Epithelial cell of proximal tubule (primary cell): ENCODE measurements around the gene ABHD16B. TPM values are rescaled to one million over a fixed set of nuclear protein-coding genes. Genes with fewer than 3 reads are reported as not detected.

Experiments used
- DNase-seq: peaks from one replicate; pipeline ENCODE4 v3.0.0-alpha.2; 2011; ENCODE audit warnings: low read depth
- H3K4me3 ChIP-seq: 2 replicates; pipeline ENCODE4 v1.5.1; 2011; ENCODE audit warnings: low read depth, mild to moderate bottlenecking, low read length
- CTCF ChIP-seq: conservative IDR thresholded peaks from 2 replicates; pipeline ENCODE4 v1.5.1; 2012; ENCODE audit warnings: low read depth, mild to moderate bottlenecking, low read length
- total RNA-seq: library from RNA; depleted of rRNA; stranded (reverse); fragments of >200 nt; gene quantifications from 2 replicates; pipeline ENCODE4 v1.2.3, GENCODE V29; 2015

Gene ABHD16B
- total RNA-seq, 1 donor from 2014 or later = not detected

GRCh38 chr20:63843222-63843621, 18.1 kb upstream of the ABHD16B start:
- DNase-seq = no peak
- H3K4me3 ChIP-seq = no peak overlapping the region
- TF ChIP-seq CTCF = no peak

- no peak for DNase-seq
- H3K4me3 ChIP-seq = no peak overlapping the region
- no peak for TF ChIP-seq CTCF
Observed at GRCh38 chr20:63843778-63844177, 17.5 kb upstream of the ABHD16B start.

GRCh38 chr20:63844511-63844991, 16.7 kb upstream of the ABHD16B start:
- H3K4me3 ChIP-seq = no peak overlapping the region
- no peak for TF ChIP-seq CTCF
- DNase-seq = no peak

GRCh38 chr20:63846128-63846771, 15.0 kb upstream of the ABHD16B start:
- no peak for DNase-seq
- no peak overlapping the region for H3K4me3 ChIP-seq
- TF ChIP-seq CTCF = no peak

- H3K4me3 ChIP-seq = no peak overlapping the region
- DNase-seq = no peak
- TF ChIP-seq CTCF = no peak
Observed at GRCh38 chr20:63846888-63847236, 14.4 kb upstream of the ABHD16B start.

GRCh38 chr20:63847237-63848002, 13.9 kb upstream of the ABHD16B start:
- TF ChIP-seq CTCF = no peak
- DNase-seq = no peak
- no peak overlapping the region for H3K4me3 ChIP-seq
